Measurements from ENCODE around the gene PTN. TPM values are rescaled to one million over a fixed set of nuclear protein-coding genes. Genes with fewer than 3 reads are reported as not detected.

The PTN gene
- total and polyA plus RNA-seq, 9 of the 15 experiments (the other 6 are each of a cell fraction or from before 2014, with no cell fraction given): not detected

DNA sequence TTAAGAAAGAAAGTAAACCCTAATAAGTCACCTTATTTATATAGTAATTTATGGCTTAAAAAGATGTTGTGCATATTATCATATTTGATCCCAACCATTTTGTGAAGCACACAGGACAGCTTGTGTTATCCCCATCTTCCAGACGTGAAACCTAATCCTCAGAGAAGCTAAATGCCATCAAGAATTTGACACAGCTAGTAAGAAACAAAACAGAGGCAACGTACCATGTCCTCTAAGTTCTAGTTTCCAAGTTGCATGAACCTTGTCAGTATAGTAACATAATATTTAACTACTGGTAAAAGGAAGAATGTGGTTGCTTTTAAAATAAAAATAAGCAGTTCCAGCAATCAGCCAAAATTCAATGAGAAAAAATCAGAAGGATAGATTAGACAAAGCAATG, 41.5 kb downstream of the PTN start:
- Histone ChIP-seq H2AFZ (ENCODE audit: low read depth, low read length) (no peak overlapping the region), H3K36me3 (ENCODE audit: control insufficient read depth, insufficient read depth, low read length) (no peaks in the 10 kb centered on the region), H4K20me1 (replicated peaks; ENCODE audit: control insufficient read depth, insufficient read depth, low read length) (no peaks in the 10 kb centered on the region), H3K9ac (ENCODE audit: insufficient read depth in 1 of 2, low read depth in 2 of 2, low read length in 2 of 2) (no peak overlapping the region), H3K9me1 (ENCODE audit: control insufficient read depth, insufficient read depth, low read length) (no peaks in the 10 kb centered on the region), H3K4me2 (ENCODE audit: insufficient read depth, low read length) (no peak overlapping the region), H3K4me1 (replicated peaks in 1 of 2; ENCODE audit: control insufficient read depth in 2 of 2, insufficient read depth in 2 of 2, low read length in 2 of 2) (no peaks in the 10 kb centered on the region), H3K27me3 (ENCODE audit: control insufficient read depth in 2 of 2, insufficient read depth in 2 of 2, low read length in 2 of 2) (no peaks in the 10 kb centered on the region), H3K9me3 (replicated peaks; ENCODE audit: control insufficient read depth, insufficient read depth, low read depth, low read length) (no peaks in the 10 kb centered on the region), H3K27ac (ENCODE audit: extremely low read depth, low read depth, low read length) (no peak overlapping the region), H3K79me2 (ENCODE audit: control insufficient read depth, insufficient read depth, low read length) (no peaks in the 10 kb centered on the region), H3K4me3 (no peak overlapping the region)
- 0% methylated on average over 2 of the region's 2 CpGs for WGBS (ENCODE audit: insufficient coverage, low coverage, missing lambda C conversion rate)
- FAIRE-seq: no peak
- no peak for ATAC-seq
- DNase-seq (ENCODE audit: extremely low read depth in 1 of 4, low spot score in 3 of 4): no peak
- ChIA-PET CTCF (ENCODE audit: low intra/inter-chr PET ratio) (no interaction called here), POLR2A (no interaction called here)
- in situ Hi-C loops (cut with MboI) (no loop called here), intact Hi-C loops (cut with micrococcal nuclease) (no loop called here)
- BruUV-seq (replicated peaks): no TSS peak
- TF ChIP-seq ZNF57 (CRISPR knock-in tag; IDR thresholded peaks at IDR 0.05) (no peak), NFXL1 (CRISPR knock-in tag; IDR thresholded peaks at IDR 0.05) (no peak), SPI1 (IDR thresholded peaks at IDR 0.05; ENCODE audit: borderline replicate concordance, low read depth, low read length) (no peak), ZNF134 (CRISPR knock-in tag; conservative IDR thresholded peaks at IDR 0.05) (no peak)
- TF ChIP-seq, protein P1, sequence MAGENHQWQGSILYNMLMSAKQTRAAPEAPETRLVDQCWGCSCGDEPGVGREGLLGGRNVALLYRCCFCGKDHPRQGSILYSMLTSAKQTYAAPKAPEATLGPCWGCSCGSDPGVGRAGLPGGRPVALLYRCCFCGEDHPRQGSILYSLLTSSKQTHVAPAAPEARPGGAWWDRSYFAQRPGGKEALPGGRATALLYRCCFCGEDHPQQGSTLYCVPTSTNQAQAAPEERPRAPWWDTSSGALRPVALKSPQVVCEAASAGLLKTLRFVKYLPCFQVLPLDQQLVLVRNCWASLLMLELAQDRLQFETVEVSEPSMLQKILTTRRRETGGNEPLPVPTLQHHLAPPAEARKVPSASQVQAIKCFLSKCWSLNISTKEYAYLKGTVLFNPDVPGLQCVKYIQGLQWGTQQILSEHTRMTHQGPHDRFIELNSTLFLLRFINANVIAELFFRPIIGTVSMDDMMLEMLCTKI (IDR thresholded peaks at IDR 0.05; ENCODE audit: partially characterized antibody): no peak
- TF ChIP-seq, protein P2, sequence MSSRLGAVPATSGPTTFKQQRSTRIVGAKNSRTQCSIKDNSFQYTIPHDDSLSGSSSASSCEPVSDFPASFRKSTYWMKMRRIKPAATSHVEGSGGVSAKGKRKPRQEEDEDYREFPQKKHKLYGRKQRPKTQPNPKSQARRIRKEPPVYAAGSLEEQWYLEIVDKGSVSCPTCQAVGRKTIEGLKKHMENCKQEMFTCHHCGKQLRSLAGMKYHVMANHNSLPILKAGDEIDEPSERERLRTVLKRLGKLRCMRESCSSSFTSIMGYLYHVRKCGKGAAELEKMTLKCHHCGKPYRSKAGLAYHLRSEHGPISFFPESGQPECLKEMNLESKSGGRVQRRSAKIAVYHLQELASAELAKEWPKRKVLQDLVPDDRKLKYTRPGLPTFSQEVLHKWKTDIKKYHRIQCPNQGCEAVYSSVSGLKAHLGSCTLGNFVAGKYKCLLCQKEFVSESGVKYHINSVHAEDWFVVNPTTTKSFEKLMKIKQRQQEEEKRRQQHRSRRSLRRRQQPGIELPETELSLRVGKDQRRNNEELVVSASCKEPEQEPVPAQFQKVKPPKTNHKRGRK (tag; IDR thresholded peaks at IDR 0.05): no peak
